GM21515 (cell line): ENCODE data around the gene RP9.
A peak's percentile ranks its signal among the peaks of the same experiment; 100 is the strongest.
"Not testable (repeated sequence)": the region's sequence is repeated elsewhere in the genome, so short reads cannot be mapped to it uniquely, and the experiment has no call there.

ENCODE experiments used
- ATAC-seq: cut with Tn5 transposase; IDR thresholded peaks from one replicate; pipeline ENCODE4 v1.9.1; 2021; ENCODE audit not compliant: unreplicated experiment

Gene RP9

DNA sequence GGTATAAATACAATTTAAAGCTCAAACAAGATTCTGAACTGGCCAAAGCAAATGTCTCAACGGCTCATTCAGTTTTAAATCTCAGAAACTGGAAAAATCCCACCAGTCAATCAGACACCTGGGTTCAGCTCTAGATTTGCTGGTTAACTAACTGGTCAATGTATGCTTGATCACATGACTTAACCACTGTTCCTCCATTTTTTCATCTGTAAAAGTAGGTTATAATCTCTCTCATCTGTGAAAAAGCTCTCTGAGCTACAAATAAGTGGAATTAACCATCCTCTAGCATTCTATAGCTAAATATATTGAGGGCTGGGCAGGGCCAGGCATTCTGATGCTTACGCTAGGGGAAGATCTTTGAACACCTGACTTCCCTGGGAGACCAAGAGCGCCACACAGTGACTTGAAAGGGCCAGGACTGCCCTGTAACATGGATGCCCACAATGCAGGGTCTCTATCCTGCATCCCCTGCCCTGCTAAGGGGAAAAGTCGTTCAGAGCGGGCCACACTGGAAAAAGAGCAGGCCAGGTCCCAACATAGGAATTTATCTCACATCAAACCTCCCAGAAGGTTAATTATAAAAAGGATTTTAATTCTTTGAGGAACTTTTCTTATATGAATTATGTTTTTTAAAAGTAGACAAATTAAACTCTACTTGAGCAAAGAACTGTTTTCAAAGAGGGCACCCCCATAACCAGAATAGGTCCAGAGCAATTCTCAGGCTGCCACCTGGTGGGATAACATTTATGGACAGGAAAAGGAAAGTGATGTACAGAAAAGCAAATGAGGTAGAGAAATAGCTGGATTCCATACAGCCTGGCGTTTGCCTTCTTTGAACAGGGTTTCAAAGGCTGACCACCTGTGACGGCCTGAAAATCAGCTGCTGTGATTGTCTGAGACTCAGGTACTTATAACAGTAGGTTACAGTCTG is 1.8 kb downstream of the RP9 start:
- ATAC-seq, result peak; percentile 40

DNA sequence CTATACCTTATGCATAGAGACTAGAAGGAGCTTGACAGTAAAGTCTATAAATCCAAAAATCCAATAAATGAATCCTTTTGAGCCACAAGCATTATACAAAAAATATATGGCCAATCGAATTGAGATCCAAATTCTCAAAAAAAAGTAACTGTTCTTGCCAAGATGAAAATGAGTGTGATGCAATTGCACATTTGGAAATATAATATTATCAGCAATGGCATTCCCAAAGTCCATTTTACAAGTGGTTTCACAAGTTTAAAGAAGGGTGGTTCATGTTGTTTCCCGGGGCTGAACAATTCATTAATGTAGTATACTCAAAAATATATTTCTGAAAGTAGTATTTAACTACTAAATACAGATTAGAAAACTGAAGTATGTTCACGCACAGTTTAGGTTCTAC is 7.3 kb downstream of the RP9 start:
- ATAC-seq, result no peak

DNA sequence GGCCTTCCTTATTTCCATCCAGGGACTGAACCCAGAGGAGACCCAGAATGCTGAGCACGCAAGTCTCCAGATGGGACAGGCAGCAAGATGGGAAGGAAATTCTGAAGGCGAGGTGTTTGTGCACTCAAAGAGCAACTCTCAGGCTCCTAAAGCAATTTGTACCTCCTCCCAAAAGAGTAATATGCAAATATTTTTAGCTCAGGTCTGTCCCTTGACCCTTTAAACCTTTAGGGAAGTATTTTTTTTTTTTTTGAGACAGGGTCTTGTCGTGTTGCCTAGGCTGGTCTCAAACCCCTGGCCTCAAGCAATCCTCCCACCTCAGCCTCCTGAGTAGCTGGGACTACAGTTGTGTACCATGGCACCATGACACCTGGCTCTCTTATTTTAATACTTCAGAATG is 8.4 kb downstream of the RP9 start:
- no peak for ATAC-seq

DNA sequence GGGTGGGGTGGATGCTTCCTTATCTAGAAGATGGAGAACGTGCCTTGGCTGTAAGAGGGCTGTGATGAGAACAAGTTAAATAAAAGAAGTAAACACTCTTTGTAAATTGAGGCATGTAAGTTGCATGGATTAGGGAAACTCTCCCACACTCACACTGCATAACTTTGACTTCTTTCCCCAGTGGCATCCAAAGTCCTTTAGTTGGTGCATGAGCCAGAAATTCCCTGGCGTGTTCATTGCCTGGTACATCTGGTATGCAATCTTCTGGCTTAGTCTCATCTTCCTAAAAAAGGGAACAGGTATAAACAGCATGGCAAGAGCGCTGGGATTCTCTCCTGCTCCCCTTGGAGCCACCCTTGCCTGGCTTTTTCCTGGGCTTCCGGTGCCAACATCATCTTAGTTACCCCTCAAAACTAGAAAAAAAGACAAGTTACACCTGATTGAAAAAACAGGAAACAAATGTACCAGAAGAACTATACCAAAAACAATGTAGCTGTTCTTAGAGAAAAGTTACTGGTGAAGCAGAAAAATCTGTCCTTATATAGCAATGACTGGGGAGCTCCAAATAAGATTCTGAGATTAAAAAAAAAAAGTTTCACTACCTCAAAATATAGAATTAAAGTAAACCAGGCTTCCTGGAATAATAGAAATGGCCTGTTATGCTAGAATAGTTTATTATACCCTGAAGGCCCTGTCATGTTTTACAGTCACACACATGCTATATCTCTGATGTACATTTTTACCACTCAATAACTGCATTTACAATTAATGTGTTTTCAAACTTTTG is 9.9 kb downstream of the RP9 start:
- ATAC-seq, result no peak

DNA sequence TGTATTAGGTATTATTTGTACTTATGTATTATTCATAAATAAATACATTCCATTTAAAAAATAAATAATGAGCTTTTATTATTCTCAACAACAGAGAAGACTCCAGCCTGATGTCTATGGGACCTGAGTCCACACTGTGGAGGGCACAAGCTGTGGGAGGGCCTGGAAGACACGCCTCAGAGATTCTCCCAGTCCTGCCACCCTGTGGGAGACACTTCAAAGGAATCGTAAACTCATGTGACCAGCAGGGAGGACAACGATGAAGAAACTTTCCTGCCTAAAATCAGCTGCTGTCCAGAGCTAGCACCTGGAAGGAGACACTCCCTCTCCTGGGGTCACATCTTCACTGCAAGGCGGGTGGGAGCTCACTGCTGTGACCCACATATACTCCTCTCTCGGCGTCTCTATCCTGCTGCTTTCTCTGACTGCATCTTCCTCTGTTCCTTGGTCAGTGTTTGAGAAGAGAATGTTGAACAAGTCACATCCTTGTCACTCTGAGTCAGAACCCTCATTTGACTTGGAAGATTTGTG is 14.4 kb downstream of the RP9 start:
- not testable (repeated sequence) for ATAC-seq

DNA sequence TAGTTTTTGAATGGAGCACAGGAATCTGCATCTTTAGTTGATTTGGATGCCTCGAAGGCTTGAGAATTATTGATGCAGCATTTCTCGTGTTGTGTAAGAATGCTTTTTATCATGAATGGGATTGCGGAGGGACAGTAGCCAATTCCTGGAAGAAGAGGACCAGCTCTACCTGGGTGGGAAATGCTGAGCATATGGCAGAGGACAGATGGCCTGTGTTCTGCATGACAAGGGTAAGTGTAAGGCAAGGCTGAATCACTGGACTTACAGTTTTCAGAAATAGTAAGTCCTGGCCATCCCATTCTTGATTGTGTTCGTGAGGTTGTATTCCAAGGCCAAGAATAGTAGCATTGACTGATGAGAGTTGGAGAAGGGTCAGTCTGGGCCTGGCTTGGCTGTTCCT is 15.9 kb downstream of the RP9 start:
- ATAC-seq, result no peak

DNA sequence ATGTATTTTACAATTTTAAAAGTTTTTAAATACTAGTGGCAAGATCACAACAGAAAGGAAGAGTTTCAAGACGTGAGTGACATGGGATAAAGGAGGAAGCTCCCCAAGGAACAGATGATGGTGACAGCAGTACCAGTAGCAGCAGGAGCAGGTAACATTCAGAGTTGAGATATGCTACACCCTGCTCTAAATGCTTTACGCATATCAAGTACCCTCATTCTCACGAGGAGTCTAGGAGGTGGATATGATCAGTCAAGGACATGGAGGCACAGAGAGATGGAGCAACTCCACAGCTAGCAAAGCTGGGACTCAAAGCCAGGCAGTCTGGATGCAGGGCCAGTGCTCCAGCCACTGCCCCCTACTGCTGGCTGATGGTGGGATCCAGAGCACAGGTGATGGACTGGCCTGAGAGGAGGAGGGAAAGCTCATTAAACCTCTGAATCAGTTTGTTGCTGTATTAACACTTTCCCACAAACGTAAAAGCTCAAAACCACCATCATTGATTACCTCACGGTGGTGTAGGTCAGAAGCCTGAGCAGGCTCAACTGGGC is 17.5 kb downstream of the RP9 start:
- no peak for ATAC-seq

DNA sequence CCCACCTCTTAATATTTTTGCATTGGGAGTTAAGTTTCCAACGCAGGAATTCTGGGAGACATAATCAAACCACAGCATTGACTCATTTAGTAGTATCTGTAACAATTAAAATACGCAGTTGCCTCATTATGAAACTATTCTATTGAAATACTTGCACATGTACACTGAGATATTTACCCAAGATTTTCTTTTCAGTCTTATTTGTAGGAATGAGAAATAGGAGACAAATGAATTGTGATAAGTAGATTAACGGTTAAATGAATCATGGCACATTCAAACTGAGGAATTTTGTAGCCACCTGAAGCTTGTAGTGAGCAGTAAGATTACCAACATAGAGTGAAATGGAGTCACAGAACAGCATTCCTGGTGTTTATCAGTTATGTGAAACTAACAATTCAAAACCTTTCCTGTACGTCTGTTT is 18.1 kb downstream of the RP9 start:
- ATAC-seq, result no peak

DNA sequence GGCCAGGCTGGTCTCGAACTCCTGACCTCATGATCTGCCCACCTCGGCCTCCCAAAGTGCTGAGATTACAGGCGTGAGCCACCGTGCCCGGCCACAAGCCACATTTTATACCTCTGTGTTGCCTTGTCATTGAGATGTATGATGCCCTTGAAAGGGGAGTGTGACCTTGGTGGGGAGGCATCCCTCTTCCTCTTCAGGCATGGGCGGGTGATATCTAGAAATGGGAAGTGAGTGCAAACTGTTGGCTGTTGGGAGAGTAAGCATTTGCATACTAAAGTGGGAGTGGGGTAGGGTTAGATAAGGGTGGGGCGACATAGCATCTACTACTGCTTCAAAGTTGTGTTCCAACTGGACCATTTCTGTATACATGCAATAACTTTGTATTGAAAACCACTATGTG is 20.1 kb downstream of the RP9 start:
- no peak for ATAC-seq

DNA sequence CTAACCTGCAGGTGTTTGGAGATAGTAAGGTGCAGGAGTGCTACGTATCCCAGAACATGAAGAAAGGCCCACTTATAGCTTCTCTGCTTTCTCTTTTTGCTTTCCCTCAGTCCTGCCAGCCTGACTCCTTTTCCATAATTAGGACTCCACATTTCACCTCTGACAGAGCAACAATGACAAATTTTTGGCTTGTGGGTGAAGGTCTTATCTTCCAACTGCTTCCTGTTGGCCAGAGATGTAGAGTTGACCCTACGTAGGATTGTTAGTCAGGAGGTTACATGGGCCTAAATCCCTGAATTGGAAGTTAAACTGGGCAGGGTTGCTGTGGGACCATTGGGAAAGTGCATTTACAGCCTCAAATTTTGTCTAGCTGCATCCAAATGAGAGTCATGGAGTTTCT is 21.3 kb downstream of the RP9 start:
- ATAC-seq, result no peak

DNA sequence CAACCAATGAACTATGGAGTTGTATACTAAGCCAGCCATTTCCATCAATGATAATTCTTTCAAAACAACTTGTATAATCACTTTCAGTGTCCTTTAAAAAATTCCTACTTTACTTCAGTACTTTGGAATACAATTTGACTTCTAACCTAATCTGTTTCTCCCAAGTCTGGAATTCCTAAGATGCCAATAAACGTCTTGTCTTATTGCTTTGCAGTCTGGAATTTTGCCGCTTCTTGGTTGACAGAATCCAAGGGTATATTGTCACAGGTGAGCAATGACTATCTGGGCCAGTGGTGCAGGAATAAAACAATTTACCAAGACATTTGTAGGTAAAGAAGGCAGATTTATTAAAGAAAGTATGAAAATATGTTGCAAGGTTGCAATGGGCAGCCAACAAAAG is 21.8 kb downstream of the RP9 start:
- no peak for ATAC-seq

DNA sequence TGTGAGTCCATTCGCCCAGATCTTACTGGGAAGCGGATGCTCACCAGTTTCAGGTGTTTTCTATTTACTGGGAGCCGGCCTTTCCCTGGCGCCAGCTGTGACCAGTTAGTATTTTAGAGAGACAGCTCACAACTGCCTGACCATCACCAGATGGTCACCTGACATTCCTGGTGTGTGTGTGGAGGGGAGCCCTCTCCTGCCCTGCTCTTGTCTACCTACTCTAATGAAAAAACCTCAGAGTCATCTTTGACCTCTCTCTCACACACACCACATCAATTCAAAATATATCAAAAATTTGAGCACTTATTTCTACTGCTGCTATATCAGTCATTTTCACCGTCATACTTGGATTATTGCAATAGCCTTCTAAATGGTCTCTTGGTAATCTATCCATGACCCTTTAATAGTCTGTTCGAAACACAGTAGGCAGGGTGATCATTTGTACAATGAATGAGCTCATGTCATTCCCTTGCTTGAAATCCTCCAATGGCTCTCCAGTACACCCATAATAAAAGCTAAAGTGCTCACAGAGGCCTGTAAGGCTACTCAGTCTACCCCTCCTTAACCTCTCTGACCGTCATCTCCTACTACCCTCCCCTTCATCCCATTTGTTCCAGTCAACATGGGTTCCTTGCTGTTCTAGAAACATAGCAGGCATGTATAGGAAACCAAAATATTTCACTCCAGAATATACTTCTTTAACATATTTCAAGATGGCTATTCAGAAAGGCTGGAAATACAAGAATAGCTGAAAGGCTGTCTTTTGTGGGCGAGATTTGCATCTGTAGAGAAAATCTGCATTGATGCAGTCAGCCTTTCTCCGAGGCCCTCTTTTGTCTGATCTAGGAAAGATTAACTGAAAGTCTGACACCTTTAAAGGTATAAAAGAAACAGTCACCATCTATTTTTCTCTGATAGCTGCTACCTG is 29.2 kb downstream of the RP9 start:
- ATAC-seq, result no peak

DNA sequence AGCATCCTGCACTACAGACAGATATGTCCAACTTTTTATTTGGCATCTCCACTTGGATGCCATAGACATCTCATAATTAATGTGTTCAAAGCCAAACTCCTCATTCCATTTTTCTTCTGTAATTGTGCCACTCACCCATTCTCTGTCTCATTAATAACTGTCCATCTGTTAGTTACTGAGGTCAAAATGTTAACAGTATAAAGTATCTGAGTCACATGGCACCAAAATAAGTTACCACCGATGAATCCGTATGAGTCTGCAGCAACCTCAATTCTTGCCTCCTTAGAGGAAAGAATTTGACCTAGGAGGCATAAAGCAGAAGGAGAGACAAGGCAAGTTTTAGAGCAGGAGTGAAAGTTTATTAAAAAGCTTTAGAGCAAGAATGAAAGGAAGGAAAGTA is 30.1 kb downstream of the RP9 start:
- no peak for ATAC-seq

DNA sequence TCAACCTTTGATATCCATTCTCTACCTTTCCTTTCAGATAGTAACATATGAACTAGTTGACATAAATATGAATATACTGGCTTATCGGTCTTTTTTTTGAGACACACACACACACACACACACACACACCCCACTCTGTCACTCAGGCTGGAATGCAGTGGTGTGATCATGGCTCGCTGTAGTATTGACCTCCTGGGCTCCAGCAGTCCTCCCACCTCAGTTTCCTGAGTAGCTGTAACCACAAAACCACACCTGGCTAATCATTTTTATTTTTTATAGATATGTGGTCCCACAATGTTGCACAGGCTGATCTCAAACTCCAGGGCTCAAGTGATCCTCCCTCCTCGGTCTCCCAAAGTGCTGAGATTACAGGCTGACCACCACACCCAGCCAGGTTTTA is 32.5 kb downstream of the RP9 start:
- no peak for ATAC-seq

DNA sequence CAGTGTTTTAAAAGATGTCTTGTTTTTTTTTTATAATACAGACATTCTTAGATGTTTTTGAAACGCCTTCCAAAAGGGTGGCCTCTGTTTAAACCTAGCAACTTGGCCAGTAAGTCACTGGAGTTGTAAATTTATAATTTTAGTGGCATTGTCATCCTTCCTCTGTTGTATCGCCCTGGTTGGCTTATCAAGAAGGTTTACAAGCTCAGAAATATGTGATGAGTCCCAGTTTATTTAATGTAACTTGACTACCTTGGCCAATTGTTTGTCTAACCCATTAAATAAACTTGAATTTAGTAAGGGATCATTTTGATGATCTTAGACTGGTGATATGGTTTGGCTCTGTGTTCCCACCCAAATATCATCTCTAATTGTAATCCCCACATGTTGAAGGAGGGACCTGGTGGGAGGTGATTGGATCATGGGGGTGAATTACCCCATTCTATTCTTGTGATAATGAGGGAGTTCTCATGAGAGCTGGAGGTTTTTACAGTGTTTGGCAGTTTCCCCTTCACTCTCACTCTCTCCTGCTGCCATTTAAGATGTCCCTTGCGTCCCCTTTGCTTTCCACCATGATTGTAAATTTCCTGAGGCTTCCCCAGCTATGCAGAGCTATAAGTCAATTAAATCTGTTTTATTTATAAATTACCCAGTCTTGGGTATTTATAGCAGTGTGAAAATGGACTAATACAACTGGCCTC is 33.2 kb downstream of the RP9 start:
- ATAC-seq, result no peak

DNA sequence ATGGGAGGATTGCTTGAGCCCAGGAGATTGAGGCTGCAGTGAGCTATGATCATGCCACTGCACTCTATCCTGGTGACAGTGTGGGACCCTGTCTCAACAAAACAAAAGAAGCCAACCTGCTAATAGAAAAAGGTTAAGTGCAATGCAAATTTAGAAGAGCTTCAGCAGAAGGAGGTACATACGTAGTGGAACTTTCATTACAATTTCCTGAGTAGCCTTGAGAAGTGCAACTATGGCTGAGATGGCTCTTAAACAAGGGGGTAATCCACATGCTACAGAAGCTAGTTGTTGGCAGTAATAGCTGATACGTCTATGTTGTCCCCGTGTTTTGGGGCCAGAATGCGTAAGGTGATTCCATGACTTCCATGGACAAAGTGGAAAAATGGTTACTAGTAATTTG is 36.0 kb downstream of the RP9 start:
- ATAC-seq, result no peak

DNA sequence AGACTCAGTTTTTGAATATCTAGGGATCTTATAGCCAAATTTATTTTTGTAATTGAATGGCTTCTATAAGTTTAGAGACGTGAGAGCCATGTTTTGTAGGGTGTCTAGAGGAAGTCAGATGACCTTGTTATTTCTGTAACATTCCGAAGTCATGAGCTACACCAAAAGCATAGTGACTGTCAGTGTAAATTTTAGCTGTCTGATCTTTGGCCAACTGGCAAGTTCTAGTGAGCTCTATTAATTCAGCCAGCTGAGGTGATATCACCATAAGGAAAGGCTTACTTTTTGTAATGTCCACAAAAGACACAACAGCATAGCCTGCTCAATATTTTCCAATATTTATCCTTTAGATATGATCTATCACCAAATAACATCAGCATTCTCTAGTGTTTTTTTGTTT is 36.7 kb downstream of the RP9 start:
- ATAC-seq, result no peak

DNA sequence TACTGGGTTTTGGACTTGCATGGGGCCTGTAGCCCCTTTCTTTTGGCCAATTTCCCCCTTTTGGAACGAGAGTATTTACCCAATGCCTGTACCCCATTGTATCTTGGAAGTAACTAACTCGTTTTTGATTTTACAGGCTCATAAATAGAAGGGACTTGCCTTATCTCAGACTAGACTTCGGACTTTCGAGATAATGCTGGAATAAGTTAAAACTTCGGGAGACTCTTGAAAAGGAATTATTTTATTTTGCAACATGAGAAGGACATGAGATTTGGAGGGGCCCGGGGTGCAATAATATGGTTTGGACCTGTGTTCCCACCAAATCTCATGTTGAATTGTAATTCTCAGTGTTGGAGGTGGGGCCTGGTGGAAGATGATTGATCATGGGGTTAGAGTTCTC is 38.4 kb downstream of the RP9 start:
- no peak for ATAC-seq

DNA sequence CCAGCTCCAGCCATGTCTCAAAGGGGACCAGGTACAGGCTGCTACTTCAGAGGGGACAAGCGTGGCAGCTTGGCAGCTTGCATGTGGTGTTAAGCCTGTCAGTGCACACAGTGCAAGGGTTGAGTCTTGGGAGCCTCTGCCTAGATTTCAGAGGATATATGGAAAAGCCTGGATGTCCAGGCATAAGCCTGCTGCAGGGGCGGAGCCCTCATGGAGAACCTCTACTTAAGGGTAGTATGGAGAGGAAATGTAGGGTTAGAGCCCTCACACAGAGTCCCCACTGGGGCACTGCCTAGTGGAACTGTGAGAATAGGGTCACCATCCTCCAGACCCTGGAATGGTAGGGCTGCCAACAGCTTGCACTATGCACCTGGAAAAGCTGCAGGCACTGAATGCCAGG is 38.9 kb downstream of the RP9 start:
- no peak for ATAC-seq

DNA sequence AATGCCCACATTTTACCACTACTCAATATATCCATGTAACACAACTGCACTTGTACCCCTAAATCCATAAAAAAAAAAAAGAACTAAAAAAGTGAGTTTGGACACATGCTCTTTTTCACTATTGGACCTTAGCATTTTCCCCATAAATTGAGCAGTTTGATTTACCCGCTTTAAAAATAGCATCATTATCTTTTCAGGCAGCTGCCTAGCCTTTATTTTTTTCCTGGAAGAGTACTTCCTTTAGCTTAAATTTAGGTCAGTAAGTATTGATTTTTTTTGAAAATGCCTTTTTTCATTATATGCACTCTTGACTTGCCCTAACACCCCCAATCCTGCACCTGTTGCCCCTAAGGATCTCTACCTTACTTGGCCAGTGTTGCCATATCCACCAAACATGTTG is 41.3 kb downstream of the RP9 start:
- no peak for ATAC-seq
